Fibroblast of lung (primary cell): ENCODE data around the gene EGR2. TPM values are rescaled to one million over a fixed set of nuclear protein-coding genes. Genes with fewer than 3 reads are reported as not detected.
"Not testable (repeated sequence)": the region's sequence is repeated elsewhere in the genome, so short reads cannot be mapped to it uniquely, and the experiment has no call there.

Experiments
- DNase-seq, 2 donors: peaks; one replicate each; pipeline versions ENCODE4 v3.0.0 to v3.0.0-alpha.2; 2010; ENCODE audit warnings: low read depth in 2 of 2
- H2AFZ ChIP-seq: 2 replicates; pipeline ENCODE4 v1.5.1; 2012; ENCODE audit warnings: low read length, control low read depth, inconsistent platforms
- H3K27ac ChIP-seq: 2 replicates; pipeline ENCODE4 v1.5.1; 2011; ENCODE audit warnings: low read length, control low read depth; ENCODE audit not compliant: insufficient read depth
- H3K27me3 ChIP-seq: 2 replicates; pipeline ENCODE4 v1.5.1; 2011; ENCODE audit warnings: mild to moderate bottlenecking, low read length; ENCODE audit not compliant: control insufficient read depth, insufficient read depth
- H3K36me3 ChIP-seq: 2 replicates; pipeline ENCODE4 v1.5.1; 2011; ENCODE audit warnings: low read length; ENCODE audit not compliant: control insufficient read depth, insufficient read depth
- H3K4me1 ChIP-seq: 2 replicates; pipeline ENCODE4 v1.5.1; 2011; ENCODE audit warnings: low read length; ENCODE audit not compliant: control insufficient read depth, insufficient read depth; ENCODE audit errors: extremely low read depth
- H3K4me2 ChIP-seq: 2 replicates; pipeline ENCODE4 v1.5.1; 2011; ENCODE audit warnings: low read length, control low read depth; ENCODE audit not compliant: insufficient read depth; ENCODE audit errors: extremely low read depth
- H3K4me3 ChIP-seq, 4 experiments: fragments of 200-600 bp in 1 of 4; sonication (generic) in 1 of 4; replicated peaks in 1 of 4; 2 replicates each; pipeline ENCODE4 v1.5.1; 2011 to 2016; ENCODE audit warnings: low read length in 4 of 4, low read depth in 3 of 4, mild to moderate bottlenecking in 3 of 4, control low read depth in 2 of 4, inconsistent platforms in 1 of 4, mixed read lengths in 1 of 4; ENCODE audit not compliant: insufficient read depth in 1 of 4; ENCODE audit errors: control extremely low read depth in 1 of 4
- H3K79me2 ChIP-seq: 2 replicates; pipeline ENCODE4 v1.5.1; 2012; ENCODE audit warnings: mild to moderate bottlenecking, low read length, inconsistent platforms; ENCODE audit not compliant: control insufficient read depth, insufficient read depth
- H3K9ac ChIP-seq: 2 replicates; pipeline ENCODE4 v1.5.1; 2011; ENCODE audit warnings: mild to moderate bottlenecking, low read length, control low read depth; ENCODE audit not compliant: insufficient read depth
- H3K9me3 ChIP-seq: 2 replicates; pipeline ENCODE4 v1.5.1; 2012; ENCODE audit warnings: low read depth, low read length; ENCODE audit not compliant: control insufficient read depth, insufficient read depth
- H4K20me1 ChIP-seq: 2 replicates; pipeline ENCODE4 v1.5.1; 2011; ENCODE audit warnings: low read length; ENCODE audit not compliant: control insufficient read depth, insufficient read depth; ENCODE audit errors: extremely low read depth
- CTCF ChIP-seq, 2 donors: IDR thresholded peaks in 1 of 2; conservative IDR thresholded peaks in 1 of 2; 1 replicate in 1 of 2; 2 replicates in 1 of 2; pipeline ENCODE4 v1.5.1; 2011 to 2012; ENCODE audit warnings: low read length in 2 of 2, control low read depth in 1 of 2, inconsistent platforms in 1 of 2, low read depth in 1 of 2, mild to moderate bottlenecking in 1 of 2
- EZH2 ChIP-seq: IDR thresholded peaks from 2 replicates; pipeline ENCODE4 v1.5.1; 2012; ENCODE audit warnings: low read length, control low read depth, mild to moderate bottlenecking; ENCODE audit errors: missing control alignments
- polyA plus RNA-seq, 2 donors: library from polyadenylated mRNA; depleted of rRNA in 1 of 2; stranded (reverse) in 1 of 2; unstranded in 1 of 2; fragments of >200 nt; gene quantifications; 2 replicates each; pipeline ENCODE4 v1.2.1, GENCODE V29; 2011 to 2012; ENCODE audit warnings: missing spikeins in 1 of 2
- total RNA-seq: library from RNA; depleted of rRNA; stranded (reverse); fragments of >200 nt; gene quantifications from 2 replicates; pipeline ENCODE4 v1.2.1, GENCODE V29; 2014

EGR2 gene
- total and polyA plus RNA-seq, 2 donors (not counting 1 experiment from before 2014, with no cell fraction given), result 0.08 to 0.33 TPM

DNA sequence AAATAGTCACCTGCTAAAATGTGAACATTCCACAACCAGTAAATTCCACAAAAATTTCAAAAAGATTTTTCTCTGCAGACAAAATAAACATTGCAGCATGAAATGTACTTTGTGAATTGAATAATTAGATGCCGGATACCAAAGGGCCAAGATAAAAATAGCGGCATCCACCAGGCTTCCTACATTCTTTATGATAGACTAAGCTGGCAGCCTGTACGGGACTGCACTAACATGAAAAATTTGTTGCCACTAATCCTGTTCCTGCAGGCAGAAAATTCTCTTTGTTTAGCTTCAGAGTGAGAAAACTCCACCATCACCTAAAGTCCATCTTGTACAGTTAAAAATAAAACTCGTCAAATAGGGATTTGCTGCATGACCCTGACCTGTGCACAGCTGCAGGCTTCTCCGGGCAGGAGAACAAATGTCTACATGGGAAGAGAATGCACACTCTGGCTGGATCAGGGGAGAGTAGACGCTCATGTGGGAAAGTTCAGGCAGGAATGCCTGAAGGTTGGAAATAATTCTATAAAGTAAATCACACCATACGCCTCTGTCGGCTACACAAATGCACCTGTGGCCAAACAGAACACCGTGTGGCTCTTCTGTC is 27.2 kb downstream of the EGR2 start:
- H3K4me2 ChIP-seq, result no peak overlapping the region
- no peaks in the 10 kb centered on the region for H3K9me3 ChIP-seq
- no peaks in the 10 kb centered on the region for H3K4me1 ChIP-seq
- H3K27ac ChIP-seq, result no peak overlapping the region
- no peak for TF ChIP-seq EZH2
- TF ChIP-seq CTCF (conservative IDR thresholded peaks at IDR 0.05 in 1 of 2, IDR thresholded peaks at IDR 0.05 in 1 of 2; ENCODE audit: low read depth in 1 of 2, low read length in 2 of 2), result no peak
- DNase-seq, result peak; percentile 26 to 80
- no peaks in the 10 kb centered on the region for H4K20me1 ChIP-seq
- H3K79me2 ChIP-seq, result no peaks in the 10 kb centered on the region
- no peak overlapping the region for H2AFZ ChIP-seq
- no peaks in the 10 kb centered on the region for H3K36me3 ChIP-seq
- H3K27me3 ChIP-seq, result no peaks in the 10 kb centered on the region
- no peak overlapping the region for H3K9ac ChIP-seq
- no peak overlapping the region for H3K4me3 ChIP-seq

DNA sequence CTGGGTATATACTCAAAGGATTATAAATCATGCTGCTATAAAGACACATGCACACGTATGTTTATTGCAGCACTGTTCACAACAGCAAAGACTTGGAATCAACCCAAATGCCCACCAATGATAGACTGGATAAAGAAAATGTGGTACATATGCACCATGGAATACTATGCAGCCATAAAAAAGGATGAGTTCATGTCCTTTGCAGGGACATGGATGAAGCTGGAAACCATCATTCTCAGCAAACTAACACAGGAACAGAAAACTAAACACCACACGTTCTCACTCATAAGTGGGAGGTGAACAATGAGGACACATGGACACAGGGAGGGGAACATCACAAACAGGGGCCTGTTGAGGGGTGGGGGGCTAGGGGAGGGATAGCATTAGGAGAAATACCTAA is 27.9 kb downstream of the EGR2 start:
- H2AFZ ChIP-seq, H3K27ac ChIP-seq, H3K4me3 ChIP-seq, H3K9me3 ChIP-seq, H3K27me3 ChIP-seq, DNase-seq, H3K4me1 ChIP-seq, H3K36me3 ChIP-seq, H3K9ac ChIP-seq, H3K79me2 ChIP-seq, H4K20me1 ChIP-seq, H3K4me2 ChIP-seq: not testable (repeated sequence)

DNA sequence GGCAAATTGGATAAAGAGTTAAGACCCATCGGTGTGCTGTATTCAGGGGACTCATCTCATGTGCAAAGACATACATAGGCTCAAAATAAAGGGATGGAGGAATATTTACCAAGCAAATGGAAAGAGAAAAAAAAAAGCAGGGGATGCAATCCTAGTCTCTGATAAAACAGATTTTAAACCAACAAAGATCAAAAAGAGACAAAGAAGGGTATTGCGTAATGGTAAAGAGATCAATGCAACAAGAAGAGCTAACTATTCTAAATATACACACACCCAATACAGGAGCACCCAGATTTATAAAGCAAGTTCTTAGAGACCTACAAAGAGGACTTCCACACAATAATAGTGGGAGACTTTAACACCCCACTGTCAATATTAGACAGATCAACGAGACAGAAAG is 31.6 kb downstream of the EGR2 start:
- not testable (repeated sequence) for H2AFZ ChIP-seq, H3K27me3 ChIP-seq, H3K36me3 ChIP-seq, H3K79me2 ChIP-seq, H3K9me3 ChIP-seq, H3K4me3 ChIP-seq, H3K4me2 ChIP-seq, H3K4me1 ChIP-seq, H3K27ac ChIP-seq, H3K9ac ChIP-seq, H4K20me1 ChIP-seq, DNase-seq

GRCh38 chr10:62779487-62780248 is 36.5 kb downstream of the EGR2 start:
- no peaks in the 10 kb centered on the region for H3K4me1 ChIP-seq
- no peaks in the 10 kb centered on the region for H3K79me2 ChIP-seq
- no peaks in the 10 kb centered on the region for H3K36me3 ChIP-seq
- no peaks in the 10 kb centered on the region for H3K27me3 ChIP-seq
- TF ChIP-seq CTCF (conservative IDR thresholded peaks at IDR 0.05 in 1 of 2, IDR thresholded peaks at IDR 0.05 in 1 of 2; ENCODE audit: low read depth in 1 of 2, low read length in 2 of 2) (no peak), EZH2 (no peak)
- H2AFZ ChIP-seq, result no peak overlapping the region
- no peak overlapping the region for H3K4me2 ChIP-seq
- no peak overlapping the region for H3K27ac ChIP-seq
- no peak overlapping the region for H3K4me3 ChIP-seq
- DNase-seq, result peak in 1 of 2 donors; percentile 16
- no peak overlapping the region for H3K9ac ChIP-seq
- no peaks in the 10 kb centered on the region for H4K20me1 ChIP-seq
- no peaks in the 10 kb centered on the region for H3K9me3 ChIP-seq
